CD4-positive, alpha-beta T cell (primary cell): ENCODE measurements around the gene DICER1. TPM values are rescaled to one million over a fixed set of nuclear protein-coding genes. Genes with fewer than 3 reads are reported as not detected.

Experiments used
- ATAC-seq: fragments of 200-7000 bp; cut with Tn5 transposase; one replicate; pipeline ENCODE4 v1.10.0; 2022; ENCODE audit warnings: mild to moderate bottlenecking; ENCODE audit not compliant: poor library complexity
- CTCF ChIA-PET: fragments of 350-600 bp; sonication (Branson Sonifier 250); formaldehyde crosslinking; loops from one replicate; lab custom pipeline; 2021; ENCODE audit warnings: antibody characterized with exemption, inconsistent platforms; lab: Charles Lee
- POLR2A ChIA-PET: fragments of 350-600 bp; sonication (Branson Sonifier 250); formaldehyde crosslinking; loops from one replicate; lab custom pipeline; 2021; ENCODE audit warnings: antibody characterized with exemption, inconsistent platforms; lab: Charles Lee
- DNase-seq, 14 experiments: peaks; one replicate each; pipeline ENCODE4 v3.0.0-alpha.2; 2013 to 2020; ENCODE audit warnings: mixed read lengths in 2 of 14
- H3K27ac ChIP-seq, 2 donors: one replicate each; pipeline versions ENCODE4 v1.5.1 to v1.7.0; 2013; ENCODE audit warnings: low read length in 2 of 2, low read depth in 1 of 2, mild to moderate bottlenecking in 1 of 2
- H3K27me3 ChIP-seq, 2 experiments: 1 replicate in 1 of 2; 2 replicates in 1 of 2; pipeline versions ENCODE4 v1.6.1 to v1.7.0; 2013; ENCODE audit warnings: low read length in 2 of 2, control low read depth in 1 of 2, mild to moderate bottlenecking in 1 of 2, moderate library complexity in 1 of 2; ENCODE audit not compliant: insufficient read depth in 2 of 2, control insufficient read depth in 1 of 2
- H3K36me3 ChIP-seq: one replicate; pipeline ENCODE4 v1.6.1; 2013; ENCODE audit warnings: low read length, control low read depth; ENCODE audit not compliant: insufficient read depth
- H3K4me1 ChIP-seq: one replicate; pipeline ENCODE4 v1.6.1; 2013; ENCODE audit warnings: low read length, control low read depth; ENCODE audit not compliant: insufficient read depth
- H3K4me3 ChIP-seq: one replicate; pipeline ENCODE4 v1.5.1; 2013; ENCODE audit warnings: mild to moderate bottlenecking, low read length, moderate library complexity
- H3K9me3 ChIP-seq, 2 experiments: 1 replicate in 1 of 2; 2 replicates in 1 of 2; pipeline versions ENCODE4 v1.6.1 to v1.7.0; 2013; ENCODE audit warnings: low read length in 2 of 2, mild to moderate bottlenecking in 2 of 2, control low read depth in 1 of 2, moderate library complexity in 1 of 2; ENCODE audit not compliant: control insufficient read depth in 1 of 2, insufficient read depth in 1 of 2
- H3K27ac Mint-ChIP-seq: one replicate; pipeline ENCODE4 v1.8.0; 2020; ENCODE audit warnings: mixed read lengths
- H3K27me3 Mint-ChIP-seq: one replicate; pipeline ENCODE4 v1.8.0; 2021; ENCODE audit warnings: mixed read lengths
- H3K36me3 Mint-ChIP-seq: one replicate; pipeline ENCODE4 v1.8.0; 2021; ENCODE audit warnings: low read depth, mixed read lengths
- H3K4me1 Mint-ChIP-seq: one replicate; pipeline ENCODE4 v1.8.0; 2021; ENCODE audit warnings: low read depth, mixed read lengths
- H3K4me3 Mint-ChIP-seq: one replicate; pipeline ENCODE4 v1.8.0; 2020; ENCODE audit warnings: mild to moderate bottlenecking, mixed read lengths
- H3K9me3 Mint-ChIP-seq: one replicate; pipeline ENCODE4 v1.8.0; 2020; ENCODE audit warnings: mixed read lengths
- intact Hi-C, 2 experiments: fragments of 100-400 bp; cut with DNase I in 1 of 2; cut with micrococcal nuclease in 1 of 2; formaldehyde crosslinking; loops; one replicate each; pipeline versions ENCODE4 v1.15.1 to v1.9.0; 2023 to 2025; cut with DNase I, micrococcal nuclease
- total RNA-seq, 174 experiments: library from RNA in 2 of 174; stranded (reverse) in 2 of 174; gene quantifications; one replicate each; pipeline ENCODE4 v1.2.3 and lab custom pipeline; 2021 to 2026
- TF ChIP-seq, protein P1 (sequence below): fragments of 200-600 bp; IDR thresholded peaks from one replicate; pipeline ENCODE4 v1.8.0; 2022; ENCODE audit warnings: antibody characterized with exemption, mild to moderate bottlenecking

The DICER1 gene
- total RNA-seq, 2 experiments from 2014 or later = 53.7 to 66.0 TPM

DNA sequence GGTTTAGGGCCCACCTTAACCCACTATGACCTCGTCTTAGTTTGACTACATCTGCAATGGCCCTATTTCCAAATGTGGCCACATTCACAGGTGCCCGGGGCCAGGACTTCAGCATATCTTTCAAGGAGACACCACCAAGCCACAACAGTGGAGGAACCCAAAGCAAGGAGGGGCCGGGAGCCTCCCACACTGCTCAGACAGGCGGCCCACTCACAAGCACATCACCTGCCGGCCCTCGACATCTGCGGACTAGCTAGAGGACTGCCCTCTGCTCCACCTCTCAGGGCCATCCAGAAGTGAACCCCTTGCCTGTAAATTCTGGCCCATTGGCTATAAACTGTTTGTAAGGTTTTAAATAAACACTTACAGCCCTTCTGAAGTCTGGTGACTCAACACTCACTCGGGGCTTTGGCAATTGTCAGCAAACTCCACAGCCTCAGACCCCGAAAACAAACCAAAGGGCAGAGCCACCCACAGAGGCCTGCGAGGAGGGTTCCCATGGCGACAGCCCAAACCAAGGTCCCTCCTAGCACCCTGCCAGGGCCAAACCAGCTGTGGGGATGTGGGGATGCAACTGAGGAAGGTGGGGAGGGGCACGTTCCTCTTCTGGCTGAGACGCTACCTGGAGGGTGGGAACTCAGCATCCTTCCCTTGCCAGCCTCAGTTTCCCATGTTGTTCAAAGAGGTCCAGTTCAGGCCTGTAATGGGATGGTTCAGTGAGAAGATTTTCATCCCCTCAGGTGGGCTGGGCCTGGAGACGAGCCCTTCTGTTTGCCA lies 95.8 kb downstream of the DICER1 start:
- Histone ChIP-seq H3K27me3 (no peaks in the 10 kb centered on the region), H3K4me3 (no peak overlapping the region), H3K9me3 (peaks cover 0 to 4% of the 10 kb centered on the region in 2 experiments), H3K27ac (no peak overlapping the region), H3K36me3 (no peaks in the 10 kb centered on the region), H3K4me1 (peaks cover 6% of the 10 kb centered on the region)
- H3K36me3 Mint-ChIP-seq = no peaks in the 10 kb centered on the region
- H3K27ac Mint-ChIP-seq = no peak overlapping the region
- ChIA-PET POLR2A (interaction anchor here (0.6 kb wide), 1 partner anchor 70 kb away, joined by 3 read pairs; no protein-coding TSS in a partner anchor), CTCF (no interaction called here)
- H3K4me1 Mint-ChIP-seq = no peaks in the 10 kb centered on the region
- TF ChIP-seq, protein P1, sequence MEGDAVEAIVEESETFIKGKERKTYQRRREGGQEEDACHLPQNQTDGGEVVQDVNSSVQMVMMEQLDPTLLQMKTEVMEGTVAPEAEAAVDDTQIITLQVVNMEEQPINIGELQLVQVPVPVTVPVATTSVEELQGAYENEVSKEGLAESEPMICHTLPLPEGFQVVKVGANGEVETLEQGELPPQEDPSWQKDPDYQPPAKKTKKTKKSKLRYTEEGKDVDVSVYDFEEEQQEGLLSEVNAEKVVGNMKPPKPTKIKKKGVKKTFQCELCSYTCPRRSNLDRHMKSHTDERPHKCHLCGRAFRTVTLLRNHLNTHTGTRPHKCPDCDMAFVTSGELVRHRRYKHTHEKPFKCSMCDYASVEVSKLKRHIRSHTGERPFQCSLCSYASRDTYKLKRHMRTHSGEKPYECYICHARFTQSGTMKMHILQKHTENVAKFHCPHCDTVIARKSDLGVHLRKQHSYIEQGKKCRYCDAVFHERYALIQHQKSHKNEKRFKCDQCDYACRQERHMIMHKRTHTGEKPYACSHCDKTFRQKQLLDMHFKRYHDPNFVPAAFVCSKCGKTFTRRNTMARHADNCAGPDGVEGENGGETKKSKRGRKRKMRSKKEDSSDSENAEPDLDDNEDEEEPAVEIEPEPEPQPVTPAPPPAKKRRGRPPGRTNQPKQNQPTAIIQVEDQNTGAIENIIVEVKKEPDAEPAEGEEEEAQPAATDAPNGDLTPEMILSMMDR = no peak
- ATAC-seq = no peak
- intact Hi-C loops = no loop called here
- H3K9me3 Mint-ChIP-seq = no peaks in the 10 kb centered on the region
- H3K27me3 Mint-ChIP-seq = no peaks in the 10 kb centered on the region
- H3K4me3 Mint-ChIP-seq = no peak overlapping the region
- no peak for DNase-seq

DNA sequence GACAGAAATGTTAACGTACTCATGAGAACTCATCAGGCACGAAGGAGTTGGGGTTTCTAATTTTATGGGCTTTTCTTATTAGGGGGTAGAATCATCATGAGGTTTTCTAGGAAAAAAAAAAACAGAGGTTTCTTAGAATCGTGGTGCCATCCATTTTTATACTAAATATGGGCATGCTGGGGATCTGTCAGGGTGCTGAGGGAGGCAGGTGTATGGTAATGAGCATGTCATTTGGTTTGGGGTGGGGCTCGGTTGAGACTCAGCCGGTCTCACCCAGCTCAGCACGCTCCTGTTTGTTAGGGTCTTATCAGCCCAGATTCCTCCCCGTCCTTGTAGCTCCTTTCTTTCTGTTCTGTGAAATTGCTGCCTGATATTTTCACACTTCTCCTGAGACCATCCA lies 98.2 kb downstream of the DICER1 start:
- H3K4me3 ChIP-seq = no peak overlapping the region
- H3K27me3 ChIP-seq = no peaks in the 10 kb centered on the region
- ATAC-seq (no peak), DNase-seq (no peak)
- ChIA-PET CTCF (no interaction called here), POLR2A (no interaction called here)
- Mint-ChIP-seq H3K36me3 (no peaks in the 10 kb centered on the region), H3K4me1 (no peaks in the 10 kb centered on the region), H3K4me3 (no peak overlapping the region), H3K27me3 (no peaks in the 10 kb centered on the region), H3K27ac (no peak overlapping the region), H3K9me3 (no peaks in the 10 kb centered on the region)
- intact Hi-C loops = no loop called here
- no peak overlapping the region for H3K27ac ChIP-seq
- peaks cover 6% of the 10 kb centered on the region for H3K4me1 ChIP-seq
- no peaks in the 10 kb centered on the region for H3K36me3 ChIP-seq
- TF ChIP-seq, protein P1 = no peak
- peaks cover 0 to under 1% of the 10 kb centered on the region in 2 experiments for H3K9me3 ChIP-seq

DNA sequence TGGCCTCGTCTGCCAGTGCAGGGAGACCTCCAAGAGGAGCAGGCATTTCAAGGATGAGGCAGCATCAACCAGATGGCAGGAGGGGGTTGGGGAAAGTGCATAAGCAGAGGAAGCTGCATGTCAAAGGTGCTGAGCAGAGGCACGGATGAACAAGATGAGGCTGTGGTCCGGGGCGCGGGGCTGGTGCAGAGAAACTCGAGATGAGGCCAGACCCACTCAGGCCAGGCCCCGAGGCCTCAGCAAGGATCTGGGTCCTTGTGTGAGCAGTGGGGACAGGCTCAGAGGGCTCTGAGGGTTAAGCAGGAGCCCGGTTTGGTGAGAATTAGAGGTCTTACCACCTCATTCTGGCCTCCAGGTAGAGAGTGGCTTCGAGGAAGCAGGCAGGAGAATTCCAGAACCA lies 98.8 kb downstream of the DICER1 start:
- ChIA-PET POLR2A (no interaction called here), CTCF (no interaction called here)
- no peaks in the 10 kb centered on the region for H3K27me3 Mint-ChIP-seq
- Histone ChIP-seq H3K36me3 (no peaks in the 10 kb centered on the region), H3K4me3 (no peak overlapping the region), H3K4me1 (peaks cover 6% of the 10 kb centered on the region), H3K27me3 (no peaks in the 10 kb centered on the region), H3K9me3 (no peaks in the 10 kb centered on the region), H3K27ac (no peak overlapping the region)
- H3K9me3 Mint-ChIP-seq = no peaks in the 10 kb centered on the region
- intact Hi-C loops = no loop called here
- H3K36me3 Mint-ChIP-seq = no peaks in the 10 kb centered on the region
- DNase-seq (no peak), ATAC-seq (no peak)
- TF ChIP-seq, protein P1 = no peak
- no peak overlapping the region for H3K4me3 Mint-ChIP-seq
- H3K4me1 Mint-ChIP-seq = no peaks in the 10 kb centered on the region
- no peak overlapping the region for H3K27ac Mint-ChIP-seq
